GM08714 (cell line): Measurements from ENCODE around the gene TTLL5.

Experiments
- H3K4me3 ChIP-seq: fragments of 200-500 bp; sonication (Bioruptor generic); 2 replicates; pipeline ENCODE4 v1.5.1; 2014; ENCODE audit warnings: mild to moderate bottlenecking, low read length, inconsistent platforms
- ZNF274 ChIP-seq: IDR thresholded peaks from 2 replicates; pipeline ENCODE4 v1.6.1; 2012; ENCODE audit warnings: mild to moderate bottlenecking, low read depth, low read length

Gene TTLL5

GRCh38 chr14:75848167-75848913, 187.3 kb downstream of the TTLL5 start:
- no peak overlapping the region for H3K4me3 ChIP-seq
- TF ChIP-seq ZNF274 = no peak

DNA sequence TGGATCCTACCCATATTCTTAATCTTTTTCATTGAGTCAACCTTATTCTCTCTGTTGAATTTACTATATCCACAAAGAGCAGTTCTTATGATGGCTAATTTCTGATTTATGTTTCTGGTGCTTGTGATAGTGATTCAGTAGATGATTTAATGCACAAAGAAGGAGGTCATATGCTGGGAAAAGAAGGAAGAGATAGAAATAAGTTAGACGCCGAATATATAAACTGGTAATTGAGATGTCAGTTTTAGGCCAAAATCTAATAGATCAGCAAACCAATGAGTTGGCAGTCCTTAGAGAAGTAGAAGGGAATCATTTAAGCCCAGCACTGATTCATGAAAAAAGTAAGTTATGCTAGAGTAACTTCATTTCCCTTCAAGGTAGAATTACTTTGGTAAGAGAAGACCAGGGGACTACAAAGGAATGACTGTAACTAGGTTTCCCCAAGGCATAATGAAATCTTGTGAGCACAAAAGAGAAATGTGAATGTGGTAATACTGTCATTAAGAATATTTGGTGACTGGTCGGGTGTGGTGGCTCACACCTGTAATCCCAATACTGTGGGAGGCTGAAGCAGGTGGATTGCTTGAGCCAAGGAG, 188.4 kb downstream of the TTLL5 start:
- H3K4me3 ChIP-seq = no peak overlapping the region
- no peak for TF ChIP-seq ZNF274

DNA sequence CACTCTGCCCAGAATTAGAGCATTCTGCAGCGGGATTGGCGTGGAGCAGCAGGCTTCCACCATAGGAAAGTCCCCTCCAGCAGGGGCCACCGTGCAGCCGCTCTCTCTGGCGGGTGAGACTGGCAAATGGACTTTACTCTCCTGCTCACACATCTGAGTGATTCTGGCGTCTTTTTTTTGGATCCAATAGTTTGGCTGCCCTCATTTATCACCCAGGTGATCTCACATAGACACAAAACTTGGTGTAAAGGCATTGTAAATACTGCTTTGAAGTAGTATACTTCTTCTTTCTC, 190.5 kb downstream of the TTLL5 start:
- H3K4me3 ChIP-seq = no peak overlapping the region
- no peak for TF ChIP-seq ZNF274

DNA sequence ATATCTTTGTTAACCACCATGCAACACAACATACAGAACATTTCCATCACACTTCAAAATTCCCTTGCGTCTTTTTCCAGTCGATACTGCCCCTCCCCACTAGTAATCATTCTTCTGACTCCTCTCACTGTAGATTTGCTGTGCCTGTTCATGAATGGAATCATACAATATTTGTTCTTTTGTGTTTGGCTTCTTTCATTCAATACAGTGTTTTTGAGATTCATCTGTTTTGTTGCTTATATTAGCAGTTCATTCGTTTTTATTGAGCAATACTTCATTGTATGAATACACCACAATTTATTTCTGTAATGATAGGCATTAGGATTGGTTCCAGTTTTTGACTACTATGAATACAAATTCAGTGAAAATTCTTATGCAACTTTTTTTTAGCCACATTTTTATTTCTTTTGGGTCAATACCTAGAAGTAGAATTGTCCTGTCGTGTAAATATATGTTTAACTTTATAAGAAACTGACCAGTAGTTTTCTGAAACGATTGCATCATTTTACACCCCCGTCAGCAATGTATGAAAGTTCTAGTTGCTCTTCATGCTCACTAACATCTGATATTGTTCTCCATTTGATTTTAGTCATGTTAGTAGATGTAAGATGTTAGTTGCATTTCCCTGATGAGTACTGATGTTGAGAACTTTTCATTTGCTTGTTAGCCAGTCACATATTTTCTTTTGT, 193.2 kb downstream of the TTLL5 start:
- H3K4me3 ChIP-seq = no peak overlapping the region

GRCh38 chr14:75857199-75857598, 196.2 kb downstream of the TTLL5 start:
- no peak for TF ChIP-seq ZNF274
- H3K4me3 ChIP-seq = no peak overlapping the region

More for the DNA sequence above, 193.2 kb downstream of the TTLL5 start:
- no peak for TF ChIP-seq ZNF274

- H3K4me3 ChIP-seq = no peak overlapping the region
- no peak for TF ChIP-seq ZNF274
Measured at GRCh38 chr14:75858362-75858761, 197.3 kb downstream of the TTLL5 start.

DNA sequence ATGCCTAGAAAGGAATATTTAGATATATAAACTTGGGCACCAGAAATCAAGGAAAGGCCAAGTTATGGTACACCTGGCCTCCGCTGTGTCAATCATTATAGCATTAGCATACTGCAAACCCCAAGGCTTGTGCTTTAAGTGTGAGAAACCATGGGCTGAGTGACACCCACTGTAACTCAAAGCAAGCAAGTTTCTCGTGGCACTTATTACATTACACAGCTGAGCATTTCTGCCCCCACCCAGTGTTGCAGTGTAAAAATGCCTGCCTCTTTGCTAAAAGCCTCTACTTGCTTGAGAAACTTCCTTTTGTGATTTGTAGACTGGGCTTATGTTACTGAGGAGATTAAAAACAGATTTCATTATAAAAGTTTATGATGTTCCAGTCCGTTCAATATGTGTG, 198.7 kb downstream of the TTLL5 start:
- H3K4me3 ChIP-seq = no peak overlapping the region
- TF ChIP-seq ZNF274 = no peak

DNA sequence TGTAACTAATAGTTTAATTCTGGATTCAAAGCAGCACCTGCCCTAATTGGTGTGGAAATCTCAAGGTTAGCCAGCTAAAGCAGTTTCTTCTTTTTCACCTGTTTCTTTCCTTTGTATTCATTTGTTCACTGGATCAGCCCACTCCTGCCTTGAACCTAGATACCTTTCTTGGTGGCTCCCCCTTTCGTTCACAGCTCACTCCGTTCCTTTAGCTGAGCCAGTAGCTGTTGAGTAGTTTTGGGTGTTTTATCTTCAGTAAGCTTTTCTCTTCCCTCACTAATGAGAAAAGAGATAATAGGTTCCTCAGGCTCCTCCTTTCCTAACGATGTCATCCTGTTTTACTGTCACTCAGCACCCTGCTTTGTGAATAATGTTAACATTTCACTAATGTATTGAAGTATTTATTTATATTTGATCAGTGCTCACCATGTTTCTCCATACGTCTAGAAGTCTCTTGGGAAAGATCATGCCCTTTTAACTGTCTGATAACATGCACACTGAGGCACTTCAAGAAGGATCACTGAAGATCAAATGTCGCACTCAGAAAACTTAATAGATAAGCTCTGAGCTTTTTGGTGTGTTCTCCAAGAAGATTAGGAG, 199.6 kb downstream of the TTLL5 start:
- no peak overlapping the region for H3K4me3 ChIP-seq
- TF ChIP-seq ZNF274 = no peak

- no peak overlapping the region for H3K4me3 ChIP-seq
Measured at GRCh38 chr14:75861161-75861621, 200.1 kb downstream of the TTLL5 start.

GRCh38 chr14:75863221-75863620, 202.2 kb downstream of the TTLL5 start:
- no peak for TF ChIP-seq ZNF274
- no peak overlapping the region for H3K4me3 ChIP-seq

More at GRCh38 chr14:75861161-75861621, 200.1 kb downstream of the TTLL5 start:
- no peak for TF ChIP-seq ZNF274

GRCh38 chr14:75864352-75864751, 203.3 kb downstream of the TTLL5 start:
- TF ChIP-seq ZNF274 = no peak
- H3K4me3 ChIP-seq = no peak overlapping the region

GRCh38 chr14:75865531-75865930, 204.5 kb downstream of the TTLL5 start:
- no peak for TF ChIP-seq ZNF274
- H3K4me3 ChIP-seq = no peak overlapping the region

DNA sequence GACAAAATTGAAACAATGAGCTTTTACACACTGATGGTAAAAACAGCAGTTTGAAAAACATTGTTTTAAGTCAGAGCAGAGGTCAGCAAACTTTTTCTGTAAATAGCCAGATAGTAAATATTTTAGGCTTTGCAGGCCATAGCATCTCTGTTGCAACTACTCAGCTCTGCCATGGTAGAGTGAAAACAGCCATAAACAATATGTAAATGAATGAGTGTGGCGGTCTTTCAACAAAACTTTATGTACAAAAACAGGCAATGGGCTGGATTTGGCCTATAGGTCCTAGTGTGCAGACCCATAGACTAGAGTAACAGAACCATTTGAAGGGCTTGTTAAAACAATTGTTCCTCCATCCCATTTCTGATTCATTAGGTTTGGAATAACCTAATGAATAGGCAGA, 205.9 kb downstream of the TTLL5 start:
- H3K4me3 ChIP-seq = no peak overlapping the region
- TF ChIP-seq ZNF274 = no peak

DNA sequence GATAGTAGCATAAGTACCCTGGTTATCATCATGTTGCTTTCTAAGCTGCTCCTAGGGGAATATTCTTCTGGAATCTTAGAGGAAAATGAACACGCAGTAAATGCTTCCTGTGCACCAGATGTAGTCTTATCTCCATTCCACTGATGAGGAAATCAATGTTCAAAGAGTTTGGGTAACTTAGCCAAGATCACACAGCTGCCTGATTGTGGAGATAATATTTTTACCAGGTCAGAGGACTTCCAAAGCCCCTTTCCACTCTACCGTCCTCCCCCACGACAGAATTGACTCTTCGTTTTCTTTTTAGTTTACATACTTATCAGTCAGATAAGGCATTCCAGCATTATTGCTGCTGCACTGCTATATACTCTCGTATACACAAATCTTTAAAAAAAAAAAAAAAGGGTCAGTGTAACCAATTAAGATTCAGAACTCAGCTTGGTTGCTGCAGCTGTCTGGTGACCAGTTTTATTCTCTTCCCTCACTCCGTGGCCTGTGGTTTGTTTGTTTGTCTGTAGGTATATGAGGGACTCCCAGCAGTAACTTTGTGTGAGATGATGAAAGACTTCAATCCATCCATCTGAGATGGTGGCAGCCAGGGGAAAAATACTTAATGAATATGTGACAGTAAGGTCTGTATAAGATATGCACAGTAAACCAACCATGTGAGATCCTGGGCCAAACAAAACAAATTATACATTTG, 210.3 kb downstream of the TTLL5 start:
- no peak for TF ChIP-seq ZNF274

More for the DNA sequence above, 210.3 kb downstream of the TTLL5 start:
- no peak overlapping the region for H3K4me3 ChIP-seq
